ENCODE results near the gene SCFD2.

The SCFD2 gene

GRCh38 chr4:52966172-52966571 lies 399.7 kb downstream of the SCFD2 start:
- H3K9ac ChIP-seq (ENCODE audit: low read length), result no peak overlapping the region
- H3K27me3 ChIP-seq (ENCODE audit: low read depth, low read length), result no peaks in the 10 kb centered on the region
- no peak overlapping the region for H3K4me2 ChIP-seq (ENCODE audit: low read length)

GRCh38 chr4:52964561-52965101 lies 401.2 kb downstream of the SCFD2 start:
- Histone ChIP-seq H3K4me3 (ENCODE audit: low read length) (no peak overlapping the region), H3K36me3 (replicated peaks; ENCODE audit: low read depth, low read length) (no peaks in the 10 kb centered on the region), H3K9ac (ENCODE audit: low read length) (no peak overlapping the region), H3K4me1 (ENCODE audit: low read length) (no peaks in the 10 kb centered on the region), H3K27me3 (ENCODE audit: low read depth, low read length) (no peaks in the 10 kb centered on the region), H3K27ac (ENCODE audit: low read length) (no peak overlapping the region), H3K79me2 (ENCODE audit: low read length) (no peaks in the 10 kb centered on the region), H4K20me1 (ENCODE audit: insufficient read depth, low read length) (no peaks in the 10 kb centered on the region), H3K9me3 (ENCODE audit: insufficient read depth, low read length) (no peaks in the 10 kb centered on the region), H3K4me2 (ENCODE audit: low read length) (no peak overlapping the region), H2AFZ (ENCODE audit: low read depth, low read length) (no peak overlapping the region)
- TF ChIP-seq EZH2phosphoT487 (IDR thresholded peaks at IDR 0.05; ENCODE audit: low read depth) (no peak), CTCF (IDR thresholded peaks at IDR 0.05; ENCODE audit: low read depth, low read length) (no peak)

More at GRCh38 chr4:52966172-52966571, 399.7 kb downstream of the SCFD2 start:
- TF ChIP-seq CTCF (IDR thresholded peaks at IDR 0.05; ENCODE audit: low read depth, low read length), result no peak
- no peak for TF ChIP-seq EZH2phosphoT487 (IDR thresholded peaks at IDR 0.05; ENCODE audit: low read depth)
- Histone ChIP-seq H2AFZ (ENCODE audit: low read depth, low read length) (no peak overlapping the region), H3K4me3 (ENCODE audit: low read length) (no peak overlapping the region), H3K4me1 (ENCODE audit: low read length) (no peaks in the 10 kb centered on the region), H3K9me3 (ENCODE audit: insufficient read depth, low read length) (no peaks in the 10 kb centered on the region), H3K36me3 (replicated peaks; ENCODE audit: low read depth, low read length) (no peaks in the 10 kb centered on the region), H3K27ac (ENCODE audit: low read length) (no peak overlapping the region), H4K20me1 (ENCODE audit: insufficient read depth, low read length) (no peaks in the 10 kb centered on the region), H3K79me2 (ENCODE audit: low read length) (no peaks in the 10 kb centered on the region)

GRCh38 chr4:52964011-52964410 lies 401.9 kb downstream of the SCFD2 start:
- H3K27me3 ChIP-seq (ENCODE audit: low read depth, low read length), result no peaks in the 10 kb centered on the region
- H3K9me3 ChIP-seq (ENCODE audit: insufficient read depth, low read length), result no peaks in the 10 kb centered on the region
- H3K4me2 ChIP-seq (ENCODE audit: low read length), result no peak overlapping the region
- no peak overlapping the region for H2AFZ ChIP-seq (ENCODE audit: low read depth, low read length)
- H3K79me2 ChIP-seq (ENCODE audit: low read length), result no peaks in the 10 kb centered on the region
- no peak overlapping the region for H3K4me3 ChIP-seq (ENCODE audit: low read length)
- no peaks in the 10 kb centered on the region for H4K20me1 ChIP-seq (ENCODE audit: insufficient read depth, low read length)
- H3K9ac ChIP-seq (ENCODE audit: low read length), result no peak overlapping the region
- TF ChIP-seq CTCF (IDR thresholded peaks at IDR 0.05; ENCODE audit: low read depth, low read length) (no peak), EZH2phosphoT487 (IDR thresholded peaks at IDR 0.05; ENCODE audit: low read depth) (no peak)
- H3K4me1 ChIP-seq (ENCODE audit: low read length), result no peaks in the 10 kb centered on the region
- H3K36me3 ChIP-seq (replicated peaks; ENCODE audit: low read depth, low read length), result no peaks in the 10 kb centered on the region
- no peak overlapping the region for H3K27ac ChIP-seq (ENCODE audit: low read length)

- Histone ChIP-seq H3K4me3 (ENCODE audit: low read length) (no peak overlapping the region), H3K79me2 (ENCODE audit: low read length) (no peaks in the 10 kb centered on the region), H3K27ac (ENCODE audit: low read length) (no peak overlapping the region), H3K9me3 (ENCODE audit: insufficient read depth, low read length) (no peaks in the 10 kb centered on the region), H3K27me3 (ENCODE audit: low read depth, low read length) (no peaks in the 10 kb centered on the region), H3K4me1 (ENCODE audit: low read length) (no peaks in the 10 kb centered on the region), H4K20me1 (ENCODE audit: insufficient read depth, low read length) (no peaks in the 10 kb centered on the region), H3K9ac (ENCODE audit: low read length) (no peak overlapping the region), H3K4me2 (ENCODE audit: low read length) (no peak overlapping the region), H2AFZ (ENCODE audit: low read depth, low read length) (no peak overlapping the region), H3K36me3 (replicated peaks; ENCODE audit: low read depth, low read length) (no peaks in the 10 kb centered on the region)
- no peak for TF ChIP-seq EZH2phosphoT487 (IDR thresholded peaks at IDR 0.05; ENCODE audit: low read depth)
These were observed 403.1 kb downstream of the SCFD2 start for GRCh38 chr4:52962721-52963120.
